Activated CD8-positive, alpha-beta memory T cell treated with anti-CD3 and anti-CD28 coated beads, Interleukin-2, amount 10 ng/mL, durations not matched to agents 7 days and 5 days (primary cell): Measurements from ENCODE around the gene FCAMR. TPM values are rescaled to one million over a fixed set of nuclear protein-coding genes. Genes with fewer than 3 reads are reported as not detected.

Experiments used
- ATAC-seq: fragments of 150-1000 bp; cut with Tn5 transposase; one replicate; pipeline ENCODE4 v1.10.0; 2021; ENCODE audit warnings: moderate library complexity
- CTCF ChIA-PET: fragments of 350-600 bp; sonication (Branson Sonifier 250); formaldehyde crosslinking; loops from one replicate; lab custom pipeline; 2021; ENCODE audit warnings: antibody characterized with exemption; lab: Charles Lee
- DNase-seq: peaks from one replicate; pipeline ENCODE4 v3.0.0-alpha.2; 2020
- H3K27ac Mint-ChIP-seq: one replicate; pipeline ENCODE4 v1.8.0; 2021; ENCODE audit warnings: mild to moderate bottlenecking, mixed read lengths
- H3K27me3 Mint-ChIP-seq: one replicate; pipeline ENCODE4 v1.8.0; 2021; ENCODE audit warnings: mixed read lengths
- H3K36me3 Mint-ChIP-seq: one replicate; pipeline ENCODE4 v1.8.0; 2021; ENCODE audit warnings: mild to moderate bottlenecking, mixed read lengths
- H3K4me1 Mint-ChIP-seq: one replicate; pipeline ENCODE4 v1.8.0; 2021; ENCODE audit warnings: mixed read lengths
- H3K4me3 Mint-ChIP-seq: one replicate; pipeline ENCODE4 v1.8.0; 2021; ENCODE audit warnings: mild to moderate bottlenecking, moderate library complexity, mixed read lengths
- H3K9me3 Mint-ChIP-seq: one replicate; pipeline ENCODE4 v1.8.0; 2022; ENCODE audit warnings: low read depth, mixed read lengths
- total RNA-seq, 2 experiments: library from RNA; stranded (reverse); gene quantifications; one replicate each; pipeline ENCODE4 v1.2.3, GENCODE V29; 2021

The FCAMR gene
- total RNA-seq, 2 experiments from 2014 or later, result not detected

DNA sequence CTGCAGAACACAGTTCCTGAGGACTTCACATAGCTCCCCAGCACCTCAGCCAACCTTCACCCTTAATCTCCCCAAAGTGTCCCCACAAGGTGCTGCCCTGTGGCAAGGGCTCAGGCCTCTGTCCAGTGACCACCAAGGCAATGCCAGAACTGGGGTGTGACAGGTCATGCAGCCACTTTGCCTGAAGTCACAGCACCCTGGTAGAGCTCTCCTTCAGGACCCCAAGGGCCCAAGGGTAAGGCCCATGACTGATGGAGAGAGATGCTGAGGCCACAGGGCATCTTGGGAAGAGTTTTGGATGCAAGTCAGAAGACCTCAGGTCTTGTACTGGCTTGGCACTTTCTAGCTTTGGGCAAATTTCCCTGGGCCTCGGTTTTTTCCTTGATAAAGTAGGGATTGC lies 47.7 kb downstream of the FCAMR start:
- no peaks in the 10 kb centered on the region for H3K9me3 Mint-ChIP-seq
- ATAC-seq, result no peak
- H3K27ac Mint-ChIP-seq, result no peak overlapping the region
- H3K36me3 Mint-ChIP-seq, result peaks cover 13% of the 10 kb centered on the region
- CTCF ChIA-PET, result interaction anchor here (1.1 to 3.8 kb wide), 10 partner anchors 9 to 288 kb away, joined by 3 to 63 read pairs (median 11); no protein-coding TSS in a partner anchor
- H3K27me3 Mint-ChIP-seq, result no peaks in the 10 kb centered on the region
- DNase-seq, result no peak
- H3K4me1 Mint-ChIP-seq, result peaks cover 18% of the 10 kb centered on the region
- H3K4me3 Mint-ChIP-seq, result no peak overlapping the region

DNA sequence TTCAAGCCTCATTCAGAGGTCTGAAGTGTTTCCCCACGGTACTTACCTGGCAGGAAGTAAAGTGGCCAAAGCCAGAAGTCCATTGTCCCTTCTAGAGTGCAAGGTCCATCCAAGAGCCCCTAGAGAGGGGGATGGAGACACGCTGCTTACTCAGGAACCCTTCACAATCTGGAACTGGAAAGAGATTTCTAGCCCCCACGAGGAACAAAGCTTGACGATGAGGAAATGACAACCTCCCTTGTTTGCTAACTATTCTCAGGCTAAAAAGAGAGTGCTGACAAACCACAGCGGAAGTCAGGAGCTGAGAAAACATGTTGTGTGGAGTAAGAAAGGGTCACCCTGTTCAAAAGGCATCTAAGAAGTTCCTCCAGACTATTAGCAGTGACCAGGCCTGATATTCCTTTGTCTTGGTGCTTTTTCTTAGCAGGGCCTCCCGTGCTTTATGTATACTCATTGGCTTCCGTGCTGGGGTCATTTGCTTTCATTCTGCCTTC lies 48.4 kb downstream of the FCAMR start, which contains the start of gene FCMR:
TSS of gene FCMR (minus strand) at position 170 of the 494 bp plus-strand sequence. CDS start at position 83, 87 bp downstream.
- H3K4me1 Mint-ChIP-seq, result peaks cover 24% of the 10 kb centered on the region
- no peak within 1 kb of the TSS for H3K27ac Mint-ChIP-seq
- H3K36me3 Mint-ChIP-seq, result peaks cover 13% of the 10 kb centered on the region
- no peak within 1 kb of the TSS for H3K4me3 Mint-ChIP-seq
- ATAC-seq, result peak; percentile 34
- peak; percentile 76 for DNase-seq
- no peaks in the 10 kb centered on the region for H3K9me3 Mint-ChIP-seq
- no peaks in the 10 kb centered on the region for H3K27me3 Mint-ChIP-seq
- CTCF ChIA-PET, result interaction anchor here (0.9 to 3.8 kb wide), 16 partner anchors 9 to 287 kb away, joined by 3 to 63 read pairs (median 5); partner anchors contain the start of gene IL20

- DNase-seq (no peak), ATAC-seq (no peak)
- Mint-ChIP-seq H3K9me3 (no peaks in the 10 kb centered on the region), H3K4me1 (peaks cover 41% of the 10 kb centered on the region), H3K27ac (peak overlapping the region; percentile 10), H3K36me3 (peaks cover 15% of the 10 kb centered on the region), H3K27me3 (no peaks in the 10 kb centered on the region), H3K4me3 (peak overlapping the region; percentile 2)
- CTCF ChIA-PET, result interaction anchor here (1.1 to 5.8 kb wide), 11 partner anchors 9 to 192 kb away, joined by 3 to 30 read pairs (median 7); partner anchors contain the start of gene IL20
Observed at GRCh38 chr1:206918076-206918475, 52.2 kb downstream of the FCAMR start.

DNA sequence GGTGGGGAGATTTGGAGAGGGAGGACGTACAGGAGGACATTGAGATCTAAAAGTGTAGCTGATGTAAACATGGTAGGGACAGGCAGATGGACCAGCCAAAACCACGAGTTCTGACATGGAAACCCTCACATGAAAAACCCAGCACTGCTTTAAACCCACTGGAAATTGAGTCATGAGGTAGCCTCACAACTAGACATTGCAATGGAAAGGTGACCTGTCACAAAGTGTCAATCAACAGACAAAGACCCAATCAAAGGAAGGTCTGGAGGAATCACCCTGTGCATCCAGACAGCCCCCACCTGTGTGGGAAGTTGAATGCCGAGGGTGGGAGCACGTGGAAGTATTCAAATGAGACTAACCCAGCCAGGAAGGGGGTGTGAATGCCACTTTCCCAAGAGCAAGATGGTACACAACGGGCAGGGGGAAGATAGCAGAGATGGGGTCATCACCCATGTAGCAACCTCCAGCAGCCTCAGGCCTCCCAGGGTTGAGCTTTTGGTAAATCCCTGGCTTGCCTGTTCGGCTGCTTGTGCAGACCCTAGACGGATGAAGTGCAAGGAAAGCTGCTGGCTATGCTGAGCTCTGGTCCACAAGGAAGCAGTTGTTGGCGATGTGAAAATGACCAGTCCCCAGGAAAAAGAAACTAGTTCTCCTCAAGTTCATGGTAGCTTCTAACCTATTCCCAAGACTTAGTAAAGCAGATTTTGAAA lies 54.1 kb downstream of the FCAMR start:
- no peaks in the 10 kb centered on the region for H3K27me3 Mint-ChIP-seq
- DNase-seq, result no peak
- H3K9me3 Mint-ChIP-seq, result no peaks in the 10 kb centered on the region
- no peak for ATAC-seq
- H3K27ac Mint-ChIP-seq, result no peak overlapping the region
- H3K4me1 Mint-ChIP-seq, result peaks cover 49% of the 10 kb centered on the region
- H3K4me3 Mint-ChIP-seq, result no peak overlapping the region
- H3K36me3 Mint-ChIP-seq, result peaks cover 18% of the 10 kb centered on the region
- CTCF ChIA-PET, result interaction anchor here (0.7 to 5.8 kb wide), 12 partner anchors 9 to 194 kb away, joined by 3 to 79 read pairs (median 6); no protein-coding TSS in a partner anchor

- ATAC-seq (no peak), DNase-seq (no peak)
- CTCF ChIA-PET, result interaction anchor here (0.7 to 5.8 kb wide), 14 partner anchors 11 to 280 kb away, joined by 3 to 145 read pairs (median 12); partner anchors contain the start of gene DYRK3
- Mint-ChIP-seq H3K27ac (no peak overlapping the region), H3K9me3 (no peaks in the 10 kb centered on the region), H3K27me3 (no peaks in the 10 kb centered on the region), H3K4me3 (no peak overlapping the region), H3K36me3 (peaks cover 12% of the 10 kb centered on the region), H3K4me1 (peaks cover 49% of the 10 kb centered on the region)
Observed at GRCh38 chr1:206915030-206915735, 55.1 kb downstream of the FCAMR start.

DNA sequence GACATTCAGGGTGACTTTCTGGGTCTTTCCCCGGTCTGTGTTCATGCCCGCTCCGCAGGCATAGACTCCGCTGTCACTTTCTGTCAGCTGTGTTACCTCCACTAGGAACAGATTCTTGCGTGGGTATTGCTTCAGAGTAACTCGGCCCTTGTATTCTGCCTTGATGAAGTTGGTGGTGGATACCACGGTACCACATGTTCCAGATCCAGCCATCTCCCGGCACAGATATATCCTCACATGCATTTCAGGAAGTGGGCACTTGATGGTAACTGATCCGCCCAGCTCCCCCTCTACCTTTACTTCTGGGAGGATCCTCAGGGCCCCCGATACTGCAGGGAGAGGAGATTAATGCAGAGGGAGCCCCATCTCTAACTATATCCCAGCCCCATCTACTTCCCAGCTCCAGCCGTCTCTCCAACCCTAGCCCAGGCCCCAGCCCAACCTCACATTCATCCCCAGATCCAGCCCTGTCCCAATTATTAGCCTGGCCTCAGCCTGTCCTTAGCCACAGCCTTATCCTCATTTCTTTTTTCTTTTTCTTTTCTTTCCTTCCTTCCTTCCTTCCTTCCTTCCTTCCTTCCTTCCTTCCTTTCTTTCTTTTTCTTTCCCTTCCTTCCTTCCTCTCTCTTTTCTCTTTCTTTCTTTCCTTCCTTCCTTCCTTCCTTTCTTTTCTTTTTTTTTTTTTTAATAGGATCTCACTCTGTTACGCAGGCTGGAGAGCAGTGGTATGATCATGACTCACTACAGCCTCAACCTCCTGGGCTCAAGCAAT lies 56.3 kb downstream of the FCAMR start:
- ATAC-seq (no peak), DNase-seq (no peak)
- H3K27me3 Mint-ChIP-seq, result peaks cover under 1% of the 10 kb centered on the region
- CTCF ChIA-PET, result interaction anchor here (0.8 to 5.1 kb wide), 13 partner anchors 8 to 279 kb away, joined by 3 to 145 read pairs (median 34); partner anchors contain the start of genes DYRK3 and FCMR
- H3K9me3 Mint-ChIP-seq, result no peaks in the 10 kb centered on the region
- H3K4me1 Mint-ChIP-seq, result peaks cover 42% of the 10 kb centered on the region
- no peak overlapping the region for H3K4me3 Mint-ChIP-seq
- no peak overlapping the region for H3K27ac Mint-ChIP-seq
- peaks cover 9% of the 10 kb centered on the region for H3K36me3 Mint-ChIP-seq

DNA sequence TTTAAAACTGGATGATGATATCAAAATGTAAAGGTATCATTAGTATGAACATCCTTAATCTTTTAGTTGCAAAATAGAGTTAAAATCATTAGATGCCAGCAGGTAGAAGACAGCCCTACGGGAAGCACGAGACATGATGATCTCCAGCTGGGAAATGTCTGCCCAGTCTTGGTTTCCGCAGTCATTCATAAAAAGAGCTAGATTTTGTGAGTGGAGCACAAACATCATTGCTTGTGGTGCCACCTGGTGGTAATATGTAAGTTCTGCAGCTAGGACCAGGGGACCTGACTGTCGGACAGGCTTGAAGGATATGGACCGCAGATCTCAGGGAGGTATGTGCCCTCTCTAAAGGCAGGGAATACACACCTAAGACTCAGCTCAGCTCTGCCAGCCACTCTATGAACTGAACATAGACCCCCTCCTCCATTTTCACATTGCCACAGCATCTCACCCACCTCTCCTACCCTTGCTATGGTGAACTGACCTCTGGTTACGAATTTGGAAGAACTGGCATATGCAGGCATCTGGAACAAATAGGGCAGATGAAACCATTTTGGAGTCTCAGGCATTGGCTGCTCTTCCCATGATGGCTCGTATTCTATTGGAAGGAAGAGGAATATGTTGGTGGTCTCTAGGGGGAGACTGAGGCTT lies 57.7 kb downstream of the FCAMR start:
- Mint-ChIP-seq H3K27me3 (peaks cover 4% of the 10 kb centered on the region), H3K4me3 (no peak overlapping the region), H3K36me3 (peaks cover 9% of the 10 kb centered on the region), H3K4me1 (peaks cover 40% of the 10 kb centered on the region), H3K27ac (no peak overlapping the region), H3K9me3 (no peaks in the 10 kb centered on the region)
- ATAC-seq (peak; percentile 53), DNase-seq (peak; percentile 79)
- CTCF ChIA-PET, result interaction anchor here (0.6 to 5.1 kb wide), 69 partner anchors 9 to 305 kb away, joined by 3 to 145 read pairs (median 4); partner anchors contain the start of genes DYRK3, FCMR, IL20 and IL24

DNA sequence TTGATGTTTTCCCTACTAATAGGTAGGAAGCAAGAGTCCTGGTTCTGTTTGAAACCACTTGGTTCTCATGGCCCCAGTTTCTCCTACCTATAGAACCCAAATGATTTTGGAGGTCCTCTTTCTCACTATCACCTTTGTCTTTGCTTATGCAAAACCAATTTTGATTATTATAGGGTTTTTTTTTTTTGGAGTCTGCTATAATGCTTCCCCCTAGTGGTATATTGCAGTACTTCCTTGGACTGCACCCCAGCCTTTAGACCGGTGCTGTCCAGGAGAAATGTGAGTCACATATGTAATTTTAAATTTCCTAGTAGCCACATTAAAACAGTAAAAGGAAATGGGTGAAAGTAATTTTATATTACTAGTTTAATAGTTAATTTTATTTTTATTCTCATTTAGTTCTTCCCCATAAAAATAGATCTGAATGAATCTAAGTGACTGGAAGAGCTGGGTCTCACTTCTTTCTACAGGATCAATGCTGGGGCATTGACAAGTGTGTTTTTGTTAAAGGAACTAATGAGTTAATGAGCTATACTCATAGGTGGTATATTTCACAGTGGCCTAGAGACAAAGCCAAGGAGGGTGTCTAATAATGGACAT lies 59.1 kb downstream of the FCAMR start:
- Mint-ChIP-seq H3K27ac (no peak overlapping the region), H3K4me1 (peaks cover 33% of the 10 kb centered on the region), H3K4me3 (no peak overlapping the region), H3K27me3 (peaks cover 4% of the 10 kb centered on the region), H3K9me3 (no peaks in the 10 kb centered on the region), H3K36me3 (peaks cover 11% of the 10 kb centered on the region)
- CTCF ChIA-PET, result interaction anchor here (0.7 to 5.1 kb wide), 34 partner anchors 9 to 280 kb away, joined by 3 to 145 read pairs (median 10); partner anchors contain the start of genes FCMR, IL20 and IL24
- ATAC-seq (peak; percentile 42), DNase-seq (peak; percentile 54)

DNA sequence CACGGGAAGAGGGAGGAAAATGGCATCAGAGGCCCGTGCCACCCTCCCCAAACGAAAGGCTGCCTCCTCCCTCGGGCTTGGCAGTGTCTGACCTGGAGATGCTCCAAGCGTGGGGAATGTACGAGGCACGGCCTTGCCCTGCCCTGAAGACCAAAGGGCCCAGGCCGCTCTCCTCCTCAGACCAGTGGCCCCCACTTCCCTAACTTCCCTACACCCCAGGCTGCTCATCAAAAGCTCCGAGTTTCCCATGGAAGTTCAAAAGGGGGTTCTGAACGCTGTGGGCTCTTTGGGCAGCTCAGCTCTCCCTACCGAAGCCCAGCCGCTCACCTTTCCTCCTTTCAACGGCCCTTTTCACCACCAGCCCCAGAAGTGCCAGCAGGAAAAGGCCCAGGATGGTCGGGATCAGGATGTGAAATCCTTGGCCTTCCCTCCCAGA lies 60.4 kb downstream of the FCAMR start:
- Mint-ChIP-seq H3K9me3 (no peaks in the 10 kb centered on the region), H3K36me3 (peaks cover 13% of the 10 kb centered on the region), H3K4me1 (peaks cover 34% of the 10 kb centered on the region), H3K27me3 (peaks cover 4% of the 10 kb centered on the region), H3K4me3 (peak overlapping the region; percentile 15), H3K27ac (no peak overlapping the region)
- ATAC-seq, result no peak
- CTCF ChIA-PET, result interaction anchor here (0.9 to 4.0 kb wide), 25 partner anchors 8 to 246 kb away, joined by 3 to 35 read pairs (median 6); partner anchors contain the start of genes FCMR, IL20 and IL24
- DNase-seq, result no peak

GRCh38 chr1:206909161-206909882 lies 60.9 kb downstream of the FCAMR start:
- ATAC-seq, result peak; percentile 52
- Mint-ChIP-seq H3K27me3 (peaks cover 4% of the 10 kb centered on the region), H3K36me3 (peaks cover 19% of the 10 kb centered on the region), H3K4me1 (peaks cover 38% of the 10 kb centered on the region), H3K27ac (no peak overlapping the region), H3K9me3 (no peaks in the 10 kb centered on the region), H3K4me3 (peak overlapping the region; percentile 39)
- CTCF ChIA-PET, result interaction anchor here (0.7 to 4.0 kb wide), 30 partner anchors 9 to 245 kb away, joined by 3 to 35 read pairs (median 4); partner anchors contain the start of genes FCMR, IL20 and IL24
- DNase-seq, result no peak

DNA sequence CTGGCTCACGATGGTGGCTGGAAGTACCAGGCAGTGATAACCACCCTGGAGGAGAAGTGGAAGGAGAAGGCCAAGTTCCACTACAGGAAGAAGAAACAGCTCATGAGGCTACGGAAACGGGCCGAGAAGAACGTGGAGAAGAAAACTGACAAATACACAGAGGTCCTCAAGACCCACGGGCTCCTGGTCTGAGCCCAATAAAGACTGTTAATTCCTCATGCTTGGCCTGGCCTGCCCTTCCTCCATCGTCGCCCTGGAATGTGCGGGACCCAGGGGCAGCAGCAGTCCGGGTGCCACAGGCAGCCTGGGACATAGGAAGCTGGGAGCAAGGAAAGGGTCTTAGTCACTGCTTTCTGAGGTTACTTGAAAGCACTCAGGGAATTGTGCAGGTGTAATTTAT lies 62.2 kb downstream of the FCAMR start:
- Mint-ChIP-seq H3K4me3 (no peak overlapping the region), H3K9me3 (no peaks in the 10 kb centered on the region), H3K27ac (no peak overlapping the region), H3K36me3 (peaks cover 23% of the 10 kb centered on the region), H3K27me3 (peaks cover 4% of the 10 kb centered on the region), H3K4me1 (peaks cover 38% of the 10 kb centered on the region)
- CTCF ChIA-PET, result interaction anchor here (1.1 to 4.0 kb wide), 12 partner anchors 8 to 182 kb away, joined by 3 to 35 read pairs (median 8); partner anchors contain the start of gene IL20
- DNase-seq, result no peak
- ATAC-seq, result no peak
